GM12872 (cell line): ENCODE measurements around the gene HP.

Source experiments
- TF ChIP-seq, protein P1 (sequence below): IDR thresholded peaks from 3 replicates; pipeline ENCODE4 v1.5.1; 2011; ENCODE audit warnings: low read depth, mild to moderate bottlenecking, low read length, moderate library complexity; ENCODE audit not compliant: insufficient read depth

The HP gene

DNA sequence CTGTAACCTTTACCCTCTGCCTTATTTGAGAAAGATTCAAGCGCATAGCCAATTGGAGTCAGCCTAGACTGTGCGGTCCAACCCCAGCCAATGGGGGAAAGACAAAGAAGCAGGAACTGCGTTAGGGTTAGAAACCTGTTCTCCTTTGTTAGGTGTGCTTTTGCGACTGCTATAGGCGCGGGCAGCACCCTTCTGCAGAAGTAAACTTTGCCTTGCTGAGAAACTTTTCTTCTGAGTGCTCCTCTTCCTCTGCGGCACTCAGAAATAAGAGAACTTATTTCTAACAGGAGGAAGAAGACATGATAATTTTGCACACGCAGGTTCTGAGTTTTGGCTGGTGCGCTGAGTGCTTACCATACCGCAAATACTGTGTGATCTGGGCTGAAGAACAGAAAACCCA lies 30.1 kb downstream of the HP start:
- TF ChIP-seq, protein P1, sequence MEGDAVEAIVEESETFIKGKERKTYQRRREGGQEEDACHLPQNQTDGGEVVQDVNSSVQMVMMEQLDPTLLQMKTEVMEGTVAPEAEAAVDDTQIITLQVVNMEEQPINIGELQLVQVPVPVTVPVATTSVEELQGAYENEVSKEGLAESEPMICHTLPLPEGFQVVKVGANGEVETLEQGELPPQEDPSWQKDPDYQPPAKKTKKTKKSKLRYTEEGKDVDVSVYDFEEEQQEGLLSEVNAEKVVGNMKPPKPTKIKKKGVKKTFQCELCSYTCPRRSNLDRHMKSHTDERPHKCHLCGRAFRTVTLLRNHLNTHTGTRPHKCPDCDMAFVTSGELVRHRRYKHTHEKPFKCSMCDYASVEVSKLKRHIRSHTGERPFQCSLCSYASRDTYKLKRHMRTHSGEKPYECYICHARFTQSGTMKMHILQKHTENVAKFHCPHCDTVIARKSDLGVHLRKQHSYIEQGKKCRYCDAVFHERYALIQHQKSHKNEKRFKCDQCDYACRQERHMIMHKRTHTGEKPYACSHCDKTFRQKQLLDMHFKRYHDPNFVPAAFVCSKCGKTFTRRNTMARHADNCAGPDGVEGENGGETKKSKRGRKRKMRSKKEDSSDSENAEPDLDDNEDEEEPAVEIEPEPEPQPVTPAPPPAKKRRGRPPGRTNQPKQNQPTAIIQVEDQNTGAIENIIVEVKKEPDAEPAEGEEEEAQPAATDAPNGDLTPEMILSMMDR: no peak

GRCh38 chr16:72085002-72085401 lies 30.7 kb downstream of the HP start:
- TF ChIP-seq, protein P1: no peak

DNA sequence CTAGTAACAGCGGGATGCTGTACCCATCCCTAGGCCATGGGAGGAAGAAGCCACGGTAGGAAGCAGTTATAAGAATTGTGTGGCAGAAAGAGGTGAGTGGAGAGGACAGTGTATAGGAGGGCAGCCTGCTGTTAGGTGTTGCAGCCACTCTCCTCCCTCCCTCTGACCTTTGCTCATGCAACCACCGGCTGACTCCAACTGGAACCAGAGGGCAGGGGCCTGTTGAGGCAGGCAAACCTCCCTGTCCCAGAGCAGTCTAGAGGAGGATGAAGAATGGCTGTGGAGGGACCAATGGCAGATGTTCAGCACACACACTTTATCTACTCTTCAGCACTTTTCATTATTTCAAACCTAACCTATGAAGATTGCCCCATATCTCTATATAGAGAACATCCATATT lies 36.9 kb downstream of the HP start:
- TF ChIP-seq, protein P1: no peak

- TF ChIP-seq, protein P1: no peak
Observed at GRCh38 chr16:72092832-72093447, 38.6 kb downstream of the HP start.

GRCh38 chr16:72093448-72094265 lies 39.4 kb downstream of the HP start, which contains the start of the genes DHX38 and TXNL4B:
TSS of gene DHX38 (plus strand) at chr16:72093847. CDS start at chr16:72096158, 2,311 bp downstream.
TSS of gene TXNL4B (minus strand) at chr16:72093620. CDS start at chr16:72090749, 2,871 bp downstream.
- TF ChIP-seq, protein P1: no peak

GRCh38 chr16:72094266-72094610 lies 39.9 kb downstream of the HP start:
- TF ChIP-seq, protein P1: no peak

DNA sequence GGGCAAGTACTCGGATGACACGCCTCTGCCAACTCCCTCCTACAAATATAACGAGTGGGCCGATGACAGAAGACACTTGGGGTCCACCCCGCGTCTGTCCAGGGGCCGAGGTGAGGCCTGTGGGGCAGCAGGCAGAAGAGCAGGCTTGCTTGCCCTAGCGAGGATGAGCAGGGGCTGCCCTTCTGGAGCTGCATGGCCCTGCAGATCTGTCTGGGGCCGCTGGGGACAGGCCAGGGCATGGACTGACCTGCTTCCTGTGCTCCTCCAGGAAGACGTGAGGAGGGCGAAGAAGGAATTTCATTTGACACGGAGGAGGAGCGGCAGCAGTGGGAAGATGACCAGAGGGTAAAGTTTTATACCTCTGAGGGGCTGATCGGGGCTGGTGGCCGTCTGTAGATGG lies 44.6 kb downstream of the HP start:
- TF ChIP-seq, protein P1: no peak
